ENCODE measurements around the gene HOXB5.

The HOXB5 gene

DNA sequence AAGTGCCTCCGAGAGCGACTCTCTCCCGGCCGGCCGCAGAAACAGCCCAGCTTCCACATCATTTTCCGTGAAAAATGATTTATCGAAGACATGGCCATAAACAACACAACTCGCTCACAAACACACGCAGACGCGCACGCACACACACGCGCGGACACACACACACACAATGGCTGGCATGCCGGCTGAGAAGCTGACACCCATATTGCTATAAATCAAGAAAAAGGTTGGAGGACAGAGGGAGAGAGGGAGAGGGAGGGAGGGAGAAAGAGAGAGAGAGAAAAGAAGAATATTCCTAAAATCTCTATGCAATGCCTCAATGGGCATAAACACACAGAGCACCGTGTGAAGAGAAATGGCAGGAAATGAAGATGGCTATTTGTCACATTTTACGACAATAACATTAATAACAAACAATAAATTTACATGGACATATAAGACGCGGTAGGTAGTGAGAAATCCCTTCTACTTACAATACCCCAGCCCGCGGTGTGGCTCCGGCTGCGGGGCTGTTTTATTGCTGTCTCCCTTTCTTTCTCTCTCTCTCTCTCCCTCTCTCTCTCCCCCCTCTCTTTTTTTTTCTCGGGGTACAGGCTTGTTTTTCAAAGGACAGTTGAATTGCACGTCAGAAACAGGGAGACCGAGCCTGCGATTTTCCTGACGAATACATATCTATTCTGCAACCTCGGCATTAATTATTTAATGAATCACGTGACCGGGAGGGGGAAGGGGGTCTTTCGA is 24.9 kb downstream of the HOXB5 start:
- H3K4me1 ChIP-seq = no peaks in the 10 kb centered on the region
- no peak overlapping the region for H3K4me3 ChIP-seq
- no peak for TF ChIP-seq Cebpa-rat (IDR thresholded peaks at IDR 0.05)
- peaks cover 99% of the 10 kb centered on the region for H3K27me3 ChIP-seq
- H3K27ac ChIP-seq = no peak overlapping the region
- H3K4me2 ChIP-seq = no peak overlapping the region
- no peak overlapping the region for H3K9ac ChIP-seq
- no peaks in the 10 kb centered on the region for H3K9me3 ChIP-seq
- H4K20me1 ChIP-seq = peaks cover 91% of the 10 kb centered on the region
- no peaks in the 10 kb centered on the region for H3K36me3 ChIP-seq

DNA sequence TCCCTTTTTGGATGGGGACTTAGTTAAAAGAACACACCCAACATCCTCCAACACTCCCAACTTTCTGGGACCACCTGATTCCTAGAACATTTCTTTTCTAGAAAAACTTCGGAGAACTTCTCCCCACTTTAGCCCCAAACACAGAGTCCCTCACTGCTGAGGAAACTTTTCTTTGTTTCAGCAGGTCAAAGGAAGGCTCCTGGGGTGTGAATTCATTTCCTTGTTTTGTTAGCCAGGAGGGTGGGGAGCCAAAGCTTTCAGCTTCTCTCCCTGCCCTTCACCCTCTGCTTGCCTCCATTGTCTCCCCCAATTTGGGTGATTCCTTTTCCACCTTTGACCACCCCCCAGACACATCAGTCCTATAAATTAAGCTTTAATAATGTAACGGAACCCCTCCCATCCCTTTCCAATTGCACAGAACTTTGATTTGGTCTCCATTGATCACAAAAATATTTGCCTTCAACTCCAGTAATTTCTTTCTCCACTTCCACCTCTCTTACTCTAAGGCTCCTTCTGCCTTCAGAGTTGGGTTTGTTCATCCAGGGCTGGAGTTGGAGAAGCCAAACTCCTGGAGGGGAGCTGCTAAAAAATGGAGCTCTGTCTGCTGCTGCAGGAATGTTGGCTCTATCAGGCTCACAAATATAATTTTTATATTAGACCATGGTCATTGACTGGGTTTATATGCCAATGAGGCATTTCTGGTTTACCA is 25.8 kb downstream of the HOXB5 start:
- Histone ChIP-seq H3K4me1 (no peaks in the 10 kb centered on the region), H3K9ac (no peak overlapping the region), H3K4me2 (no peak overlapping the region), H3K9me3 (no peaks in the 10 kb centered on the region), H4K20me1 (peaks cover 91% of the 10 kb centered on the region), H3K36me3 (no peaks in the 10 kb centered on the region), H3K27me3 (peaks cover 99% of the 10 kb centered on the region), H3K4me3 (no peak overlapping the region), H3K27ac (no peak overlapping the region)
- no peak for TF ChIP-seq Cebpa-rat (IDR thresholded peaks at IDR 0.05)

- Histone ChIP-seq H3K36me3 (no peaks in the 10 kb centered on the region), H3K27me3 (peaks cover 99% of the 10 kb centered on the region), H3K9ac (no peak overlapping the region), H3K9me3 (no peaks in the 10 kb centered on the region), H3K4me2 (no peak overlapping the region), H3K4me3 (no peak overlapping the region), H3K4me1 (no peaks in the 10 kb centered on the region), H4K20me1 (peaks cover 88% of the 10 kb centered on the region), H3K27ac (no peak overlapping the region)
- no peak for TF ChIP-seq Cebpa-rat (IDR thresholded peaks at IDR 0.05)
These were observed 26.4 kb downstream of the HOXB5 start for GRCh38 chr17:48567209-48567608.

DNA sequence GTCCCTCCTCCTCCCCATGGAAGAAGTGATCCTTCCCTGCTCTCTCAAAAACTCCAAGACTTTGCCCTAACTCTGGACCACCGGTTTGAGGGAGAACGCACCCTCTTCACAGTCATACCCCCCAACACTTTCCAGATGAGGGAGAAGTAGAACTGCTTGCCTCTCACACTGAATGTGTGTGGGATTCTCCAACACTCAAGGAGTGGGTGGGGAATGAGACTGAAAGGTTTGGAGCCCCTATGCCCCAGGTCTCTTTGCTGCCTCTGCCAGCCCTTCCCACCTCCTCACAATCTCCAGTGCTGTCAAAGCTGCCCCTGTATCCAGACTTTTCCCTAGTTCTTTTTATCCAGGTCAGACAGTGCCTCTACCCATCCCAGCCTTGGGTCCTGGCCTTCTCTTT is 26.9 kb downstream of the HOXB5 start:
- H3K4me3 ChIP-seq = no peak overlapping the region
- peaks cover 99% of the 10 kb centered on the region for H3K27me3 ChIP-seq
- no peak overlapping the region for H3K4me2 ChIP-seq
- no peak overlapping the region for H3K9ac ChIP-seq
- H3K36me3 ChIP-seq = no peaks in the 10 kb centered on the region
- no peak for TF ChIP-seq Cebpa-rat (IDR thresholded peaks at IDR 0.05)
- H3K27ac ChIP-seq = no peak overlapping the region
- no peaks in the 10 kb centered on the region for H3K9me3 ChIP-seq
- H3K4me1 ChIP-seq = no peaks in the 10 kb centered on the region
- peaks cover 83% of the 10 kb centered on the region for H4K20me1 ChIP-seq

DNA sequence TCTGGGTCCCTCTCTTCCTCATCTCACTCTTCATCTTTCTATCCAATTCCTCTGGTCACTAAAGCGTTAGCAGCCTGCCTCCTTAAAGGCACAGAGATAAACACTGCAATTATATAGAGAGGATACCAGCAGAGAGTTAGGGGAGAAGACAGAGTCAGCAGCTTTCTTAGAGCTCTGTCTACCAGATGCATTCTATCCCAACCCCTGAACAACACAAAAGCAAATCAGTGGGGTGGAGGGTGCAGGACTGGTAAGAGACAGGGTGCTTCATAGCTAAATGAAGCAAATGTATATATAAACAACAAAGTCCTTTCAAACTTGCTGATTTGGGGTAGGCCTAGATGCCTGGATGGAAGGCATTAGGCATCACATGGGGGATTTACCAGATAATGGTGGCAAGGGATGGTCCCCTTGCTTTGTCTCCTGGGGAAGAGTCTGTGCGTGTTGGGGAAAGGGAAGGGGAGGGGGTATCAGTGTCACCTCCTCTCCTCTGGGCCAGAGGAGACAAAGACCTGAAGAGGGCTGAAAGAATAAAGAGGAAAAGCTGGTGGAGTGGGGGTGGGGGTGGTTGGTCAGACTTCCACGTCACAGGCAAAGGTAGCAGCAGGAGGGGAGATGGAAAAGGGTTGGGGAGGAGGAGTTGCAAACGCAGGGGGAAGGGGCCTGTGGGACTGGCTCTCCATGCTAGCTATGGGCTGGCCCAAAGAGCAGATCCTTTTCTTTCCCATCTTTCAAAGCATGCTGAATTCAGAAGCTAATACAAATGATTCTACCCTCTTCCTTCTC is 27.5 kb downstream of the HOXB5 start:
- Histone ChIP-seq H3K36me3 (no peaks in the 10 kb centered on the region), H4K20me1 (peaks cover 77% of the 10 kb centered on the region), H3K27me3 (peaks cover 99% of the 10 kb centered on the region), H3K9ac (no peak overlapping the region), H3K4me1 (no peaks in the 10 kb centered on the region), H3K9me3 (no peaks in the 10 kb centered on the region), H3K4me3 (no peak overlapping the region), H3K4me2 (no peak overlapping the region), H3K27ac (no peak overlapping the region)
- TF ChIP-seq Cebpa-rat (IDR thresholded peaks at IDR 0.05) = no peak

DNA sequence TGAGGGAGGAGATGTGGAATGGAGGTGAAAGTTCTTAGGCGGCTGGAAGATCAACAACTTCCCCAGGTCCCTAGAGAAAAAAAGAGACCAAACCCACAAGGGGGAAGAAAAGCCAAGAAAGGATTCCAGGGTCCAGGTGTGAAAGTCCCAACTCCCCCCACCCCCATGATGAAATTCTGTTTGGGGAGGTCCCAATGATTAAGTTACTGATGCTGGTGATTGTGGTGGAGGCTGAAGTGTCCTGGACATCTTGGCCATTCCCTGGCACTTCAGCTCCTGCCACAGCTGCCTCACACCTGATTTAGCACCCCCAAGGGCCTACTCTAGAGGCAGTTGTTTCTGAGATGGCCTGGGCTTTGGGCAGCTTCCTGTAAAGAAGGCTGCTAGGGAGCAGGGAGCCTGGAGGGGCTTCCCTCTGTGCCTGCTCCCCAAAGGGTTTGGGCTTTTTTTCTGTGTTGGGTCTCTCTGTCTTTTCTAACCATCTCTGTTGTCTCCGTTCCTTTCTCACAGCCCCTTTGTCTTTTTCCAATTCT is 28.5 kb downstream of the HOXB5 start:
- peaks cover 99% of the 10 kb centered on the region for H3K27me3 ChIP-seq
- no peak overlapping the region for H3K9ac ChIP-seq
- no peak overlapping the region for H3K4me2 ChIP-seq
- no peaks in the 10 kb centered on the region for H3K9me3 ChIP-seq
- H3K36me3 ChIP-seq = no peaks in the 10 kb centered on the region
- no peak for TF ChIP-seq Cebpa-rat (IDR thresholded peaks at IDR 0.05)
- no peak overlapping the region for H3K27ac ChIP-seq
- no peak overlapping the region for H3K4me3 ChIP-seq
- H4K20me1 ChIP-seq = peaks cover 74% of the 10 kb centered on the region
- H3K4me1 ChIP-seq = no peaks in the 10 kb centered on the region

- Histone ChIP-seq H3K36me3 (no peaks in the 10 kb centered on the region), H3K9me3 (no peaks in the 10 kb centered on the region), H4K20me1 (peaks cover 75% of the 10 kb centered on the region; the same call in 1 of the 2 replicates), H3K4me1 (no peaks in the 10 kb centered on the region), H3K27ac (no peak overlapping the region), H3K9ac (no peak overlapping the region), H3K4me3 (no peak overlapping the region), H3K4me2 (no peak overlapping the region), H3K27me3 (peaks cover 99% of the 10 kb centered on the region)
- TF ChIP-seq Cebpa-rat (IDR thresholded peaks at IDR 0.05) = no peak
These were observed 29.2 kb downstream of the HOXB5 start for GRCh38 chr17:48564188-48565021.

GRCh38 chr17:48563867-48564187 is 29.8 kb downstream of the HOXB5 start:
- Histone ChIP-seq H3K4me1 (no peaks in the 10 kb centered on the region), H3K9me3 (no peaks in the 10 kb centered on the region), H3K27me3 (peaks cover 99% of the 10 kb centered on the region), H3K36me3 (no peaks in the 10 kb centered on the region), H3K4me2 (no peak overlapping the region), H3K4me3 (no peak overlapping the region), H4K20me1 (peaks cover 76% of the 10 kb centered on the region; the same call in 1 of the 2 replicates), H3K27ac (no peak overlapping the region), H3K9ac (no peak overlapping the region)
- TF ChIP-seq Cebpa-rat (IDR thresholded peaks at IDR 0.05) = no peak

DNA sequence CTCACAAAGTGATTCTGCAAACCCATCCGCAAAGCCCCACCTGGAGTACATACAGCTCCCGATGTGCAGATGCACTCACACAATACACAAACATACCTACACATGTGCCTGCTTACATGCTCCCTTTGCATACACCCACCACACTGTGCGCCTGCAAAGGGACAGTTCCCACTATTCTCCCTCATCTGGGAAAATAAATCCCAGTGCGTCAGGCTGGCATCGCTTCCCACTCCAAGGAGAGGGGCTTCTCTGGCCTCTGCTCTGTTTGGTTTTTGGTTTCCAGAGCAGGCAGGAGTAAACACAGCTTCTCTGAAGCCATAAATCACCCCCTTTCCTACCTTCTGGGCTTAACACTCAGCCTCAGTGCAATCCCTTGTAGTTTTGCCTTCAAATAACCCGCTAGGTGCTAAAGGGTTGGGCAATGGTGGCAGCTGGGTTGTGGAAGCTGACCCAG is 30.2 kb downstream of the HOXB5 start:
- Histone ChIP-seq H3K4me2 (no peak overlapping the region), H3K27ac (no peak overlapping the region), H3K36me3 (no peaks in the 10 kb centered on the region), H4K20me1 (peaks cover 76% of the 10 kb centered on the region; the same call in 1 of the 2 replicates), H3K27me3 (peaks cover 99% of the 10 kb centered on the region), H3K4me1 (no peaks in the 10 kb centered on the region), H3K9me3 (no peaks in the 10 kb centered on the region), H3K4me3 (no peak overlapping the region), H3K9ac (no peak overlapping the region)
- TF ChIP-seq Cebpa-rat (IDR thresholded peaks at IDR 0.05) = no peak
